Measurements from ENCODE around the gene HSP90AB1. TPM values are rescaled to one million over a fixed set of nuclear protein-coding genes. Genes with fewer than 3 reads are reported as not detected.
"Not testable (repeated sequence)": the region's sequence is repeated elsewhere in the genome, so short reads cannot be mapped to it uniquely, and the experiment has no call there.

HSP90AB1 gene
- polyA plus RNA-seq, 3 donors, result 119 to 242 (median 145) TPM

DNA sequence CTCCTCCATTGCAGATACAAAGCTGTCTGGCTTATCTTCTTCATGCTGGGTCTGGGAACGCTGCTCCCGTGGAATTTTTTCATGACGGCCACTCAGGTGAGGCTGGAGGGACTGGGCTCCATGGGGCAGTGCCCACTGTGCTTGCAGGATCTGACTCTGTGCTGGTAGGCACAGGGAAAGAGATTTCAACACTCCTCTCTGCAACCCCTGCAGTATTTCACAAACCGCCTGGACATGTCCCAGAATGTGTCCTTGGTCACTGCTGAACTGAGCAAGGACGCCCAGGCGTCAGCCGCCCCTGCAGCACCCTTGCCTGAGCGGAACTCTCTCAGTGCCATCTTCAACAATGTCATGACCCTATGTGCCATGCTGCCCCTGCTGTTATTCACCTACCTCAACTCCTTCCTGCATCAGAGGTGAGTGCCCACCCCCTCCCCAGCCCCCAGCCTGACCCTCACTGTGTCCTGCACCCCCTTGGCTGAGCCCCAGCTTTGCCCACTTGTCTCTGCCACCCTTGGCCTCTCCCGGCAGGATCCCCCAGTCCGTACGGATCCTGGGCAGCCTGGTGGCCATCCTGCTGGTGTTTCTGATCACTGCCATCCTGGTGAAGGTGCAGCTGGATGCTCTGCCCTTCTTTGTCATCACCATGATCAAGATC, 17.4 kb upstream of the HSP90AB1 start:
- DNase-seq, result no peak
- TF ChIP-seq, protein P1, sequence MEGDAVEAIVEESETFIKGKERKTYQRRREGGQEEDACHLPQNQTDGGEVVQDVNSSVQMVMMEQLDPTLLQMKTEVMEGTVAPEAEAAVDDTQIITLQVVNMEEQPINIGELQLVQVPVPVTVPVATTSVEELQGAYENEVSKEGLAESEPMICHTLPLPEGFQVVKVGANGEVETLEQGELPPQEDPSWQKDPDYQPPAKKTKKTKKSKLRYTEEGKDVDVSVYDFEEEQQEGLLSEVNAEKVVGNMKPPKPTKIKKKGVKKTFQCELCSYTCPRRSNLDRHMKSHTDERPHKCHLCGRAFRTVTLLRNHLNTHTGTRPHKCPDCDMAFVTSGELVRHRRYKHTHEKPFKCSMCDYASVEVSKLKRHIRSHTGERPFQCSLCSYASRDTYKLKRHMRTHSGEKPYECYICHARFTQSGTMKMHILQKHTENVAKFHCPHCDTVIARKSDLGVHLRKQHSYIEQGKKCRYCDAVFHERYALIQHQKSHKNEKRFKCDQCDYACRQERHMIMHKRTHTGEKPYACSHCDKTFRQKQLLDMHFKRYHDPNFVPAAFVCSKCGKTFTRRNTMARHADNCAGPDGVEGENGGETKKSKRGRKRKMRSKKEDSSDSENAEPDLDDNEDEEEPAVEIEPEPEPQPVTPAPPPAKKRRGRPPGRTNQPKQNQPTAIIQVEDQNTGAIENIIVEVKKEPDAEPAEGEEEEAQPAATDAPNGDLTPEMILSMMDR (IDR thresholded peaks at IDR 0.05), result no peak

DNA sequence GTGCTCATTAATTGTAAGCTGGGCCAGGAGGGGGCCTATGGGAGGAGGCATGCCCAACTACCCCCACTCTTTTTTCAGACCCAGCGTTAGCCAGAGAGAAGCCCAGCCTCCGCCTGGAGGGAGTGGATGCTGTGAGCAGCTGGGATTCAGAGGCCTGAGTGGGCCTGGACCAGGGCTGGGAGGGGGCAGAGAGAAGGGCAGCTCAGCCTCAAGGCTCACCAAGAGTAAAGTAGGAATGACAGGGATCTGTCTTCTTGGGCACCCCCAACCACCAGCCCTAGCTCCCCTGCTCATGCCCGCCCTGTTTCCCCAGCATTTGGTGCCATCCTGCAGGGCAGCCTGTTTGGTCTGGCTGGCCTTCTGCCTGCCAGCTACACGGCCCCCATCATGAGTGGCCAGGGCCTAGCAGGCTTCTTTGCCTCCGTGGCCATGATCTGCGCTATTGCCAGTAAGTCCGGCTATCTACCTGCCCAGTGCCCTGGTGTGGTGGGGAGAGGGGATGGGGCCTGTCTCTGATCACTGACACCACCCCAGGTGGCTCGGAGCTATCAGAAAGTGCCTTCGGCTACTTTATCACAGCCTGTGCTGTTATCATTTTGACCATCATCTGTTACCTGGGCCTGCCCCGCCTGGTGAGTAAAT, 16.7 kb upstream of the HSP90AB1 start:
- no peak overlapping the region for H3K4me3 Mint-ChIP-seq
- WGBS (ENCODE audit: insufficient coverage), result no CpG with 5 or more reads among the region's 10 CpGs
- H3K9ac ChIP-seq (ENCODE audit: insufficient read depth, low read length, poor library complexity, severe bottlenecking), result no peak overlapping the region

More for the DNA sequence above, 17.4 kb upstream of the HSP90AB1 start:
- Histone ChIP-seq H4K20me1 (ENCODE audit: insufficient read depth, low read length) (peaks cover under 1% of the 10 kb centered on the region), H3K36me3 (replicated peaks in 1 of 2; ENCODE audit: control insufficient read depth in 1 of 2, insufficient read depth in 2 of 2, low read length in 2 of 2) (peaks cover 5 to 14% of the 10 kb centered on the region in 2 donors), H3K9ac (ENCODE audit: insufficient read depth, low read length, poor library complexity, severe bottlenecking) (no peak overlapping the region), H3K27ac (ENCODE audit: low read depth in 1 of 2, low read length in 2 of 2) (no peak overlapping the region), H3K4me2 (replicated peaks; ENCODE audit: extremely low read depth, low read length, poor library complexity, severe bottlenecking) (no peak overlapping the region), H3K27me3 (ENCODE audit: control insufficient read depth in 2 of 2, insufficient read depth in 2 of 2, low read length in 2 of 2) (no peaks in the 10 kb centered on the region), H2AFZ (ENCODE audit: insufficient read depth, low read depth, low read length, poor library complexity, severe bottlenecking) (no peak overlapping the region), H3K4me3 (replicated peaks in 1 of 3; ENCODE audit: low read depth in 2 of 3, low read length in 3 of 3) (no peak overlapping the region), H3K4me1 (ENCODE audit: control insufficient read depth in 1 of 2, insufficient read depth in 2 of 2, low read length in 2 of 2) (peaks cover 36 to 37% of the 10 kb centered on the region in 2 donors), H3K79me2 (ENCODE audit: insufficient read depth, low read length) (peaks cover 15% of the 10 kb centered on the region), H3K9me3 (replicated peaks in 1 of 2; ENCODE audit: control insufficient read depth in 1 of 2, insufficient read depth in 1 of 2, low read length in 2 of 2) (no peaks in the 10 kb centered on the region)
- H3K36me3 Mint-ChIP-seq, result peaks cover 17 to 32% of the 10 kb centered on the region in 2 donors
- intact Hi-C loops (cut with micrococcal nuclease), result no loop called here
- H3K27me3 Mint-ChIP-seq (ENCODE audit: low read depth in 3 of 3), result peaks cover 0 to 3% (median 2%) of the 10 kb centered on the region in 3 donors
- WGBS (ENCODE audit: insufficient coverage), result 94% methylated on average over 11 of the region's 11 CpGs
- H3K4me3 Mint-ChIP-seq, result no peak overlapping the region
- peaks cover 0 to 1% (median 0%) of the 10 kb centered on the region in 7 donors for H3K9me3 Mint-ChIP-seq
- no peak overlapping the region for H3K27ac Mint-ChIP-seq
- peaks cover 54% of the 10 kb centered on the region for H3K4me1 Mint-ChIP-seq

GRCh38 chr6:44231426-44231825, 15.5 kb upstream of the HSP90AB1 start:
- H3K9me3 ChIP-seq (replicated peaks in 1 of 2; ENCODE audit: control insufficient read depth in 1 of 2, insufficient read depth in 1 of 2, low read length in 2 of 2); H3K9ac ChIP-seq (ENCODE audit: insufficient read depth, low read length, poor library complexity, severe bottlenecking); H3K4me3 Mint-ChIP-seq; H3K27ac ChIP-seq (ENCODE audit: low read depth in 1 of 2, low read length in 2 of 2); H3K9me3 Mint-ChIP-seq; intact Hi-C loops (cut with micrococcal nuclease); H2AFZ ChIP-seq (ENCODE audit: insufficient read depth, low read depth, low read length, poor library complexity, severe bottlenecking); H3K4me2 ChIP-seq (replicated peaks; ENCODE audit: extremely low read depth, low read length, poor library complexity, severe bottlenecking); H4K20me1 ChIP-seq (ENCODE audit: insufficient read depth, low read length); H3K27me3 Mint-ChIP-seq (ENCODE audit: low read depth in 3 of 3); H3K27me3 ChIP-seq (ENCODE audit: control insufficient read depth in 2 of 2, insufficient read depth in 2 of 2, low read length in 2 of 2); H3K4me3 ChIP-seq (replicated peaks in 1 of 3; ENCODE audit: low read depth in 2 of 3, low read length in 3 of 3); H3K79me2 ChIP-seq (ENCODE audit: insufficient read depth, low read length): not testable (repeated sequence)
- Histone ChIP-seq H3K36me3 (replicated peaks in 1 of 2; ENCODE audit: control insufficient read depth in 1 of 2, insufficient read depth in 2 of 2, low read length in 2 of 2) (peaks cover 5 to 14% of the 10 kb centered on the region in 2 donors), H3K4me1 (ENCODE audit: control insufficient read depth in 1 of 2, insufficient read depth in 2 of 2, low read length in 2 of 2) (peaks cover 23% of the 10 kb centered on the region in 2 donors)
- Mint-ChIP-seq H3K36me3 (peaks cover 19 to 32% of the 10 kb centered on the region in 2 donors), H3K27ac (peak overlapping the region in 1 of 7 donors; percentile 14), H3K4me1 (peaks cover 42% of the 10 kb centered on the region)
- DNase-seq, result peak; percentile 37 to 74 (median 45)
- WGBS (ENCODE audit: insufficient coverage), result no CpG with 5 or more reads among the region's 9 CpGs

More for the DNA sequence above, 16.7 kb upstream of the HSP90AB1 start:
- Histone ChIP-seq H3K27ac (ENCODE audit: low read depth in 1 of 2, low read length in 2 of 2) (no peak overlapping the region), H3K79me2 (ENCODE audit: insufficient read depth, low read length) (peaks cover 11% of the 10 kb centered on the region), H3K36me3 (replicated peaks in 1 of 2; ENCODE audit: control insufficient read depth in 1 of 2, insufficient read depth in 2 of 2, low read length in 2 of 2) (peaks cover 5 to 14% of the 10 kb centered on the region in 2 donors), H2AFZ (ENCODE audit: insufficient read depth, low read depth, low read length, poor library complexity, severe bottlenecking) (no peak overlapping the region), H3K9me3 (replicated peaks in 1 of 2; ENCODE audit: control insufficient read depth in 1 of 2, insufficient read depth in 1 of 2, low read length in 2 of 2) (no peaks in the 10 kb centered on the region), H3K4me3 (replicated peaks in 1 of 3; ENCODE audit: low read depth in 2 of 3, low read length in 3 of 3) (no peak overlapping the region), H4K20me1 (ENCODE audit: insufficient read depth, low read length) (no peaks in the 10 kb centered on the region), H3K27me3 (ENCODE audit: control insufficient read depth in 2 of 2, insufficient read depth in 2 of 2, low read length in 2 of 2) (no peaks in the 10 kb centered on the region), H3K4me1 (ENCODE audit: control insufficient read depth in 1 of 2, insufficient read depth in 2 of 2, low read length in 2 of 2) (peaks cover 34% of the 10 kb centered on the region in 2 donors), H3K4me2 (replicated peaks; ENCODE audit: extremely low read depth, low read length, poor library complexity, severe bottlenecking) (no peak overlapping the region)
- DNase-seq, result no peak
- intact Hi-C loops (cut with micrococcal nuclease), result no loop called here
- Mint-ChIP-seq H3K9me3 (peaks cover 0 to 1% (median 0%) of the 10 kb centered on the region in 7 donors), H3K36me3 (peaks cover 17 to 32% of the 10 kb centered on the region in 2 donors), H3K27ac (no peak overlapping the region), H3K4me1 (peaks cover 50% of the 10 kb centered on the region), H3K27me3 (ENCODE audit: low read depth in 3 of 3) (peaks cover 0 to 3% (median 0%) of the 10 kb centered on the region in 3 donors)
- TF ChIP-seq, protein P1 (IDR thresholded peaks at IDR 0.05), result no peak

Measured in CD14-positive monocyte (primary cell).